NCI-H82 (cell line): ENCODE data around the gene IFRD2.

Experiments
- DNase-seq: peaks from one replicate; lab custom pipeline; 2025; lab: John Stamatoyannopoulos, UW

The IFRD2 gene, protein sequence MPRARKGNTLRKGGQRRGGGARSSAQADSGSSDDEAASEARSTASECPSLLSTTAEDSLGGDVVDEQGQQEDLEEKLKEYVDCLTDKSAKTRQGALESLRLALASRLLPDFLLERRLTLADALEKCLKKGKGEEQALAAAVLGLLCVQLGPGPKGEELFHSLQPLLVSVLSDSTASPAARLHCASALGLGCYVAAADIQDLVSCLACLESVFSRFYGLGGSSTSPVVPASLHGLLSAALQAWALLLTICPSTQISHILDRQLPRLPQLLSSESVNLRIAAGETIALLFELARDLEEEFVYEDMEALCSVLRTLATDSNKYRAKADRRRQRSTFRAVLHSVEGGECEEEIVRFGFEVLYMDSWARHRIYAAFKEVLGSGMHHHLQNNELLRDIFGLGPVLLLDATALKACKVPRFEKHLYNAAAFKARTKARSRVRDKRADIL

DNA sequence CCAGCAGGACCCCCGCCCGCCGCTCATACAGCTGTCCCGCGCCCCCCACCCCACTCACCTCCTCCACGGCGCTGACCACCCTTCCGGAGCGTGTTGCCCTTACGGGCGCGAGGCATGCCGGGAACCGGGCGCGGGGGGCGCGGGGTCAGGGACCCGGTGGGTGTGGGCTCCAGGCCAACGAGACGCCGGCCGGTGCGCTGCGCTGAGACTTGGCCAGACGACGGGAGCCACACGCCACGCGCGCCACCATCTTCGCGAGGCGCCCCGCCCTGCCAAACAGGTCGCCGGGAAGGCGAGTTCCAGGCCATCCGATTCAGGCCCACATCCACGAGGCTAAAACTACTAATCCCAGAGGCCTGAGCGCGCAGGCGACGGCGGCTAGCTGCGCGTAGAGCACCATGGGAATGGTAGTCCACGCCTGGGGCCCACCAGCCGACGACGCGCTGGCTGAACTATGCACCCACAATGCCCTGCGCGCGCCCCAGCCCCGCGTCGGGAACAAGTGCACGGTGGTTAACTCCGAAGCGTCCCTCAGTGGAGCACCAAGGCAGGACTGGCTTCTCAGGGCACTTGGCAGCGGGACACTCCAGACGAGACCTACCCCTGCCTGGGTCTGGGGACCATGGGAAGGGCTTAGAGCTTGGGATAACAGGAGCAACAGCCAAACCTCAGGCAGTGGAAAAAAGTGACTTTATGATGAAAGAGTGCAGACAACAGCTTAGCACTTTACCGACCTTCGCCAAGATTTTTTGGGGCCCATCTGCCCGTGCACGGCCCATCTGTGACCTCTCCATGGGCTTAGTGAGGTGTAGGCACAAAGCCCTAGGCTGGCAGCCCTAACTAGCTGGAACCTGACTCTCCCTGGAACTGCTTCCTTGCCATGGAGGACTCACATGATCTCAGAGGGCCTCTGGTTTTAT is at the start of gene IFRD2:
Gene IFRD2, minus strand, starts transcription at position 271 of the 920 bp plus-strand sequence. Its CDS starts 155 bp downstream, at position 116.
- DNase-seq: peak; percentile 98

DNA sequence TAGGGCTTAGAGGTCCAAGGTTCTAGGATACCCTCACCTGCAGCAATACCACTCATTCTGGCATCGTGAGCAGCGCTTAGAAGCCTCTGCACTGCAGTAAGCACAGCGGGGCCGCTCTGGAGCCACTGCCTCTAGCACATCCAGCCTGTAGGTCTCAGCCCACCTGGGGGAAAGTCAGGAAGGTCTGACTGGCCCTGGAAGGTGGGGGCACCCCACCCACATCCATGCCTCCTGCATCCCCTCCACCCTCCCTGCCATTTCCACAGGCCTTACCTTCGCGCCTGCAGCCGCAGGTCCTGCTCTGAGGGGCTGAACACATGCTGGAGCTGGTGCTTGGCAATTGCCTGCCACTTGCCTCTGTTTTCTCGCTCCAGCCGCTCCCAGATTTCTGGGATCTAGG is 49.3 kb upstream of the IFRD2 start:
- DNase-seq: no peak

DNA sequence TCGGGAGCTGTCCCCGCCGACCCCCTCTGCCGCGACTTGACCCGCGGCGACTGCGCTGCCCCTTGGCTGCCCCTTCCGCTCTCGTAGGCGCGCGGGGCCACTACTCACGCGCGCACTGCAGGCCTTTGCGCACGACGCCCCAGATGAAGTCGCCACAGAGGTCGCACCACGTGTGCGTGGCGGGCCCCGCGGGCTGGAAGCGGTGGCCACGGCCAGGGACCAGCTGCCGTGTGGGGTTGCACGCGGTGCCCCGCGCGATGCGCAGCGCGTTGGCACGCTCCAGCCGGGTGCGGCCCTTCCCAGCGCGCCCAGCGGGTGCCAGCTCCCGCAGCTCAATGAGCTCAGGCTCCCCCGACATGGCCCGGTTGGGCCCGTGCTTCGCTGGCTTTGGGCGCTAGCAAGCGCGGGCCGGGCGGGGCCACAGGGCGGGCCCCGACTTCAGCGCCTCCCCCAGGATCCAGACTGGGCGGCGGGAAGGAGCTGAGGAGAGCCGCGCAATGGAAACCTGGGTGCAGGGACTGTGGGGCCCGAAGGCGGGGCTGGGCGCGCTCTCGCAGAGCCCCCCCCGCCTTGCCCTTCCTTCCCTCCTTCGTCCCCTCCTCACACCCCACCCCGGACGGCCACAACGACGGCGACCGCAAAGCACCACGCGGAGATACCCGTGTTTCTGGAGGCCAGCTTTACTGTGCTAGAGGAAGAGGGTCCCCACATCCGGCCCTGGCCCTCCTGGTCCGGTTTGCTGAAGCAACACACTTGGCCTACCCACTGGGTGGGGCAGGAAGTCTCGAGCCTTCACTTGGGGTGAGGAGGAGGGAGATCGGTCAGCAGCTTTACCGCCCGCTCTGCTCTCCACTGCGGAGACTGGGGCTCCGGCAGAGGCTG is 48.5 kb upstream of the IFRD2 start, which contains the start of gene RASSF1:
Gene RASSF1, minus strand, starts transcription at position 389 of the 882 bp plus-strand sequence. Its CDS starts 31 bp downstream, at position 358.
- no peak for DNase-seq

DNA sequence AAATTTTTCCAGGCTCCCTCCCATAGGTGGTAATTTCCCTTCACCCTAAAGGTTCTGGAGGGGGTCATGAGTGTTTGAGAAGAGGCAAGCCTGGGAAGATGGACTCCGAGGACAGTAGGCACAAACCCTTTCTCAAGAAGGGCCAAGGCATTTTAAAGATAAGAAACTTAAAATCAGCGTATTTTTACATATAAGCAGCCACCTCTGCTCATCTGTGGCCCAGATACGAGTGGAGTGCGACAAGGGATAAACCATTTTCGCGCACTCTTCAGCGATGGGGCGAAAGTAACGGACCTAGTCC is 47.9 kb upstream of the IFRD2 start:
- DNase-seq: no peak

DNA sequence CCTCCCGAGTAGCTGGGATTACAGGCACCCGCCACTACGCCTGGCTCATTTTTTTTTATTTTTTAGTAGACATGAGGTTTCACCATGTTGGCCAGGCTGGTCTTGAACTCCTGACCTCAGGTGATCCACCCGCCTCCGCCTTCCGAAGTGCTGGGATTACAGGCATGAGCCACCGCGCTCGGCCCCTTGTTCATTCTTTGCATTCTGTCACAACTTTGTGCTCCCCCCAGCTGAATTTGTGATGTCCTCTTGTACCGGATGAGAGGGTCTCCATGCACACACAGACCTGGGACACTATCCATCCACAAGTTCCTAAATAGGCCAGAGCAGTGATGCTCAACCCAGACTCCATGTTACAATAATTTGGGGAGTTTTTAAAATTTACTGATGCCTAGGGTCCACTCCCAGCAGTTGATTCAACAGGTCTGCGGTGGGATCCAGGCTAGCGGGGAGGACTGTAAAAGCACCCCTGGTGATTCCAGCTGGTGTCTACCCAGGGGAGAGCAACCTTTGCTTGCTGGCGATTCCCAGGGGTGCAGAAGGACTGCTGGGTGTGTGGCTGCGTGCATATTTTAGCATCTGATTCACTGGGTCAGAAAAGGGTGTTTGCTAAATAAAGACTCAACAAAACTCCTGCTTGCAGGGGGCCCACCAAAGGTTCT is 47.4 kb upstream of the IFRD2 start:
- no peak for DNase-seq

DNA sequence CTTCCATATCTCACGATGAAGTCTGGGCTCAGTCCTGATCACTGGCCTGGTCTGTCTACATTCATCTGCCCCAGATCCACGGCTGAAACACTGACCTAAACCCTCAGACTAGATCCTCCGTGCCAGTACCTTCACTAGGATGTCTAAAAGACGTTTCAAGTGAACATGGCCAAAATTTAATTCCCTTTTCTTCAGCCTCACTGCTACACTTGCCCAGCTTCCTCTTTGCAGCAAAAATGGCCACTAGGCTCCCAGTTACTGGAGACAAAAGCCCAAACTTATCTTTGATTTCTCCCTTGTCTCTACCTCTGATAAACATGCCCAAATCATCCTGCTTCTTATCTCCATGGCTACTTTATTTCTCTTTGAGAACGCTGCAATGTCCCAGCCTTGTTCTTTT is 46.7 kb upstream of the IFRD2 start:
- DNase-seq: no peak

DNA sequence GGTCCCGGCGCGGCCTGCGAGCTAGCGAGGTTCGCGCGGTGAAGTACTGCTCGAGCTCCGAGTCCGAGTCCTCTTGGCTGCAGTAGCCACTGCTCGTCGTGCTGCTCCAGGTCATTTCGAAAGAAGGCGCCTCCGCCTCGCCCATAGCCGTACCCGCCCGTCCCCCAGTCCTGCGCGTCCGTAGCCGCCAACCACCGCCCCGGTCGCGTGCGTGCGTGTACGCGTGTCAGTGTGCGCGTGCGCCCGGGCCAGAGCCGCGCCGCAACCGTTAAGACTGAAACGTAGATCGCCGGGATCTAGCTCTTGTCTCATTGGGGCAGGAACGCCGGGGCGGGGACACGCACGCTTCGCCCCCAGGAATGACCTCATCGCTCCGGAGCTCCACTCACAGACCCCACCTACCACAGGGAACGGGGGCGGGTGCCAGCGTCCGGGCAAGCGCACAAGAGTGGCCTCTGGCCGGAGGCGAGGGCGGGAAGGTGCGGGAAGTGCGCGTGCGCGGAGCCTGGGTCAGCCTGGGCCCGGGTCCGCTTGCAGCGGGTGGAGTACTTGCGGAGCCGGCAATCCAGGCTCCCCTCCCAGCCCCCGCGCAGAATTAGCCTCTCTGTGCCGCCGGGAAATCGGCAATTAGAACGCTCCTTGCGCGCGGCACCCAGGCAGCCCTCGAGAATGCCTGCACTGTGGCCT is 45.1 kb upstream of the IFRD2 start:
- DNase-seq: peak; percentile 99

DNA sequence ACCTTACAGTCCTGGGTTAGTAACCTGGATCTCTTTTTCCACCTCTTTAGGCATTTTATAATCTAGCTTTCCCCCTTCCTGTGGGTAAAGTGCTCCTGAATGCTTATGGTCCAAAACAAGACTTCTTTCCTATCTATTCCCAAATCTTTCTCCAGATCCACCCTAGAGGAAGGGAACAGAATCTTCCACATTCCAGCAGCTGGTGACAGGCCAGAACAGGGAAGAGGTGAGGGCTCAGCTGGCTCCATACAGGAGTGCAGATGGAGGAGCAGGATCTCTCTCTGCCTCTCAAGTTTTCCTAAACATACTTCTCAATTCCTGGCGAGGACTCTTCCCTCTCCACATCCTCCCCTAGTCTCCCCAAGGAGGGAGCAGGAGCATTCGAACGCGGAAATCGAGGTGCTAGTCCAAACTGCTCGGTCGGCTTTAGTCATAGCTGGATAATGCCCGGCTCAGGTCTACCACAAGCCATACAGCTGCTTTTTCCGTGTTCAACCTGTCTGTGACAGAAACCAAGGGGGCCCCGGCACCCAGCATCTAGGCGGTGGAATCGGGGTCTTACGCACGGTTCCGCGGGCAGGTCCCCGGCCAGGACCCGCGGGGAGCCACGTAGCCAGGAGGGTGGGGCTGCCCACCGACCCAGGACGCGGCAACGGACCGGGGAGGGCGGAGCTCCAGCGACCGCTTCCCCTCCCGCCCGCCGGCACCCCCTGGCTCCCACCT is 44.4 kb upstream of the IFRD2 start:
- peak; percentile 47 for DNase-seq

DNA sequence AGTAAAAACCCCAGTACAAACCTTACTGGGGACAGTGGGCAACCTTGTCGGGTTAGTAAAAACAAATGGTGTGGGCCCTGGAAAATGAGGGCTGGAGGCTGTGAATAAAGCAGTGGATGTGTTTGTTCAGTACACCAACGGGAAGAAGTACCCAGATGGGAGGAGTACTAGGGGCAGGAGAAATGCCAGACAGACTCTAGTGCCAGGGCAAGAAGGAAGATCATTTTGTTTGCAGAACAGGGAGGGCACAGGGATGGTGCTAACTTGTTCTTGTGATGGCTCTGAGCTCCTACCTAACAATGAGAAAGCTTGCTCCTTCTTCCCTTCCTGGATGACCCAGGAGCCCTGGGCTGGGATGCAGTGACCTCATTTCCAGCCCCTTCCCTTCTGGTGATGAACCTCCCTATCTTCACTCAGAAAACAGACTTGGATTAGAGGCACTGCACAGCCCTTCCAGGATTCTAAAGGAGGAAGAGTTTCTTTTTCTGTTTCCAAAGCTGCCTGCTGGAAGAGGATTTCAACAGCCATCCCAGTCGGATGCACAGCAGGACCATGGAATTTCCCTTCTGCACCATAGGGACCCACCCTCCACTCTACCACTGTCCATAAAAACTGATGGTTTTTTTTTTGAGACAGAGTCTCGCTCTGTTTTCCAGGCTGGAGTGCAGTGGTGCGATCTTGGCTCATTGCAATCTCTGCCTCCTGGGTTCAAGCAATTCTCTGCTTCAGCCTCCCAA is 42.3 kb upstream of the IFRD2 start:
- DNase-seq: no peak

DNA sequence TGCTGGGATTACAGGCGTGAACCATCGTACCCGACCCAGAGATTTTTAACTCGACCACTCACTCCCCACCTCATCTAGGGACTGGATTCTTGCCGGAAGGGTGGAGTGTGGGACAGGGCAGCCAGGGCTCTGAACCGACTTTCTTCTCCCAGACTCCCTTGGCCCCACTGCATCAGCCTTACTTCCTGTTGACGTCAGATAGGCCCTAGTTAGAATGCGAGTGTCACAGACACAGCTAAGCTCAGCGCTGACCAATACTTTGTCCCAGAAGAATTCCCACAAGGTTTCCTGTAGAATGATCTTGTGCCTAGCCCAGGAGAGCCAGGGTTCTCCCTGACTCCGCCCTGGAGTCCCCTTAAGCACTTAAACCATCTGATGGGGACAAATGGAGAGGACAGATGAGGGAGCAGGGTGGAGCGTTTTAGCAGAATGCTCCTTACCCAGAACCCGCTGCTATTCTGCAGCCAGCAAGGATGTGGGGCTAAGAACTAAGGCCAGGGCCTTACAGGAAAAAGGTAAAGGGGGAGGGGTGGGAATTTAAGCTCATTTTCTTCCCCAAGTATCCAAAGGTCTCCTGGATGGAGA is 41.6 kb upstream of the IFRD2 start:
- no peak for DNase-seq

DNA sequence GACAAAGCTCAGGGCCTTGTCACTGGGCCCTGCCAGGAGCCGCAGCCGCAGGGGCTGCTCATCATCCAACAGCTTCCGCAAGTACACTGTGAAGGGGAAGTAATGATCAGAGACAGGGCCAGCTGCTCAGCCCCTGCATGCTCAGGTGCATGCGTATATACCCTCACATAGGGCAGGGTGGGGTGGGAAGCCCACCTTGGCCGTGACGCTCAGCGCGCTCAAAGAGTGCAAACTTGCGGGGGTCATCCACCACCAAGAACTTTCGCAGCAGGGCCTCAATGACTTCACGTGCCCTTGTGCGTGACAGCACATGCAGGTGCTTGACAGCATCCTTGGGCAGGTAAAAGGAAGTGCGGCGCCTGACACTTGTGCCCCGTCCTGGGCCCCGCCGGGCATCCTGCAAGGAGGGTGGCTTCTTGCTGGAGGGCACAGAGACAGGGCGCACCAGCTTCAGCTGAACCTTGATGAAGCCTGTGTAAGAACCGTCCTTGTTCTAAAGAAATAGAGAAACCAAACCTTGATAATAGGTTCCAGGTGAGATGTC is 39.2 kb upstream of the IFRD2 start:
- DNase-seq: no peak

DNA sequence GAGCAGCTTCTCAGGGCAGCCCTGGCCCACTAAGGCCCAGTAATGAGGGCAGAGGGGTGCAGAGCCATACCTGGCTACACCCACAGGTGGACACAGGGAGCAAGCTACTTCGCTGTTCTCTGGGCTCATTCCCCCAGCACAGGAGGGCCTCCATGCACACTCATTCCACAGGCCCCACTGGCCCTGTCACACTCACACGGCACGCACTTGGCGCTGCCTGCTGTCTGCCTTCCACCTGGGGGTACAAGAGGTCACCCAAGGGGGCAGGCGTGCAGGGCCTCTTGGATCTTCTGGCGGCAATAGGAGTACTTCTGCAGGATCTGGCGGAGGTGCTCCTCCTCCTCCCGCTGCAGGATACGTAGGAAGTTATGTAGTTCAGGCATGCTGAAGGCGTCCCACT is 38.1 kb upstream of the IFRD2 start:
- DNase-seq: no peak

DNA sequence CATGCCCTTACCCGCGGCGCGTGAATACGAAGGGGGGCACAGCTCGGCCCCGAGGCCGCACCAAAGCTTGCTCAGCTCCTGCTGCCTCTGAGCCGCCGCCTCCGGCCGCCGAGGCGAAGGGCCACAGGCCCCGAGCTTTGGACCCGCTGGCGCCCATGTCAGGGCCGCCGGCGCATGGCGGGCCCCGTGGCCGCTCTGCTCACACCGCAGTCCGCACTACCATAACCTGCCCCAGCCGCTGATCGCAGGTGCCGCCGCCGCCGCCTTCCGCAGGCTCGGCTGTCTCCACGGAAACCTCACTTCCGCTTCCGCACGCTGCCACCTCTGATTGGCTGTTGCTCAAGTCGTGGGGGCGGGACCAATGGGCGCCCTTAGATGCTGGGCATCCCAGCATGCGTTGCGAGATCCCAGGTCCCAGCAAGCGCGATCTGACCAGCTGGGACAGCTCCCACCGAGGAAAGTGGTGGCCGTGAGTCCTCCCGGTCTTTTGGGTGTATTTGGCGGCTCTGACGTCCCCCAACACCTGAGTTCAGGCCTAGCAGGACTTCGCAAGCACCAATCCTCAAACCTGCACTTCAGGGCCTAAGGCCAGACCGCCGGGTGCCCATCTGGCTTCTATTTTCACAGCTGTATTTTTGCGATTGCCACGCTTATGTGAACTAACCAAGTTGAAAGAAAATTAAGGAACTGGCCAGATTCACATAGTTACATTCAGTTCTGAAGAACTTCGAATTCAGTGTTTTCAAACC is 35.9 kb upstream of the IFRD2 start, which contains the start of gene TUSC2:
Gene TUSC2, minus strand, starts transcription at position 281 of the 749 bp plus-strand sequence. Its CDS starts 124 bp downstream, at position 157.
- peak; percentile 98 for DNase-seq

DNA sequence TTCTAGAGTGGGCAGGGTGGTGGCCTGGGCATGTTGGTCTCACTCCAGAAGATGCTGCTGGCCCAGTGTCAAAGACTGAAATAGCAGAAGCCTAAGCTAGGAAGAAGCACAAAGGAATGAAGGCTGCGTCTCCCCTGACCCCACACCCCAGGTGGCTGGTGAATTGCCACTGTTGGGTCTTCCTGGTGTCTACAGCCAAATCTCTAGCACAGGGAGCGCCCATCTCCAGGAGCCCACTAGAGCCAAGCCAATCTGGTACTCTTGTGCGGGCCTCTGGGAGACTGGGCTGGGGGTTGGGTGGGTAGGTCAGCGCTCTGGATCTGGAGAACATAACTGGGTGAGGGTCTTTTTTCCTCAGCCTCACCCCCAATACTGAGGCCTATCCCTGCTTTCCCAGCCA is 34.9 kb upstream of the IFRD2 start:
- DNase-seq: no peak

DNA sequence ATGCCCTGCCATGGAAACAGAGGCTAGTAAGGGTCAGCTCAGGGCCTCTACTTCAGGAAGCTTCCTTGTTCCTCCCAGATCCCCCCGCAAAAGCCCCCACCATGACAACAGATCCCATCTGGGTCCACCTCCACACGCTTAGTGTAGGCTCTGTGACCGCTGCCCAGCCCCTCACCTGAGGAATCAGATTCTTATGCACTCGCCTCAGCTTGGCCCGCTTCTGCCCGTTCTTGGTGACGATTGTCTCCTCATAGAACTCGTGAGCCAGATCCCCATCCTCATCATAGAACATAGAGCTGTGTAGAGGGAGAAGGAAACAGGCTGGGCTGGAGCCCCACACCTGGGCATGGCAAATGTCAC is 33.9 kb upstream of the IFRD2 start:
- no peak for DNase-seq

DNA sequence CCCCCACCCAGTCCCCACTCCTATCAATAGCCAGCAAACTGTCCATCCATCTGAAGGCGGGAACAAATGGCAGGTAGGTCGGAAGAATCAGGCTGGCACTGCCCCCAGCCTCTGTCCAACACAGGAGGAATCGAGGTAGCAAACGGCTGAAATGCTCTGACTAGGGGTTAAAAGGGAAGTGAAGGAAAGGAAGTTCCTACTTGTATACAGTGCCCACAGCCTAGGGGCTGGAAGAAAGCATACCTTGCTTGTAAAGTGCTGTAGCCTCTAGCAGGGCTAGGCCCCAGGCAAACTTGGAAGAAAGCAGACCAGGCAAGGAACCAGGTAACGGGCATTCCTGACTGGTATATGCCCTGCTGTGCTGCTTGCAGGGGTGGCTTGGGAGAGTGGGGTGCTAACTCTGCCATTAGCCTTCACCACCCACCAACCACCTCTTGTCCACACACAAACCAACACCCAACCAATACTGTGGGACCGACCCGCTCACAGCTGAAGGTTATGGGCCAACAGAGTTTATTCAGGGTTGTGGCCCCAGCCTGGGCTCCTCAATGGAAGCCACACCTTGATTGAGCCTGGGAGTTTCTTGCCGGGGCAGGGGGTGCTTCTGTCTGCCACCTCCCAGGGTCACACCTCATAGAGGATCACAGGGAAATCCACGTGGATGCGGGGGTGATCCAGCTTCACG is 33.4 kb upstream of the IFRD2 start:
- no peak for DNase-seq

DNA sequence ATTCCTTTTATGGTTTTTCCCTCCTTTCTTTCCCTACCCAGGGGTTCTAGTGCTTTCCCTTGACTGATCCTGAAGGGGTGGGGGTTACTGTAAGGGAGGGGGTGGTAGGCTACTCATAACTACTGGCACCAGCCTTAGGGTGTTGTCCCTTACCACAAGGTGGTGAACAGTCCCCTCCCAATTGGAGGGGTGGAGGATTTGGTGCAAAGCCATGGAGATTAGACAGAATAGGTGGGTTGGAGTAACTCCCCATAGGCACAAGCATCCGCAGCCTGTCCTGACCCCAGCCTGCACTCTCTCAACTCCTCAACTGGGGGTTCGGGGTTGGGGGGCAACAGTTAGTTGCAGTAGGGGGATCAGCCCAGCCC is 32.9 kb upstream of the IFRD2 start:
- DNase-seq: no peak
